Muscle of back (tissue), 11 donors: ENCODE results near the gene DNAH3. TPM values are rescaled to one million over a fixed set of nuclear protein-coding genes. Genes with fewer than 3 reads are reported as not detected.

Experiments used
- DNase-seq, 3 donors: peaks; one replicate each; pipeline versions ENCODE4 v3.0.0 to v3.0.0-alpha.2; 2013
- polyA plus RNA-seq, 10 donors: library from polyadenylated mRNA; unstranded; fragments of 120-200 nt; gene quantifications; one replicate each; pipeline ENCODE4 v1.2.1, GENCODE V29; 2013; ENCODE audit not compliant: insufficient read length in 10 of 10

The DNAH3 gene
- polyA plus RNA-seq, 10 donors, result 0.03 to 0.54 (median 0.25) TPM

- DNase-seq, result no peak
Observed at GRCh38 chr16:20942256-20942655, 208.4 kb downstream of the DNAH3 start.

- no peak for DNase-seq
Observed at GRCh38 chr16:20941636-20941926, 209.1 kb downstream of the DNAH3 start.

- DNase-seq, result no peak
Observed at GRCh38 chr16:20940871-20941635, 209.6 kb downstream of the DNAH3 start.

- DNase-seq, result no peak
Observed at GRCh38 chr16:20939611-20940010, 211.0 kb downstream of the DNAH3 start.

GRCh38 chr16:20938426-20938825, 212.2 kb downstream of the DNAH3 start:
- no peak for DNase-seq

- no peak for DNase-seq
Observed at GRCh38 chr16:20937736-20938135, 212.9 kb downstream of the DNAH3 start.

GRCh38 chr16:20933589-20933988, 217.1 kb downstream of the DNAH3 start:
- no peak for DNase-seq

- DNase-seq, result no peak
Observed at GRCh38 chr16:20931066-20931600, 219.5 kb downstream of the DNAH3 start.

- no peak for DNase-seq
Observed at GRCh38 chr16:20930365-20930690, 220.3 kb downstream of the DNAH3 start.

GRCh38 chr16:20929676-20930364, 220.8 kb downstream of the DNAH3 start:
- peak in 1 of 3 donors; percentile 31 for DNase-seq

- peak in 1 of 3 donors; percentile 59 for DNase-seq
Observed at GRCh38 chr16:20928774-20929411, 221.8 kb downstream of the DNAH3 start.

GRCh38 chr16:20925751-20926150, 224.9 kb downstream of the DNAH3 start:
- no peak for DNase-seq

GRCh38 chr16:20923876-20924275, 226.8 kb downstream of the DNAH3 start:
- no peak for DNase-seq

GRCh38 chr16:20920799-20921198, 229.8 kb downstream of the DNAH3 start:
- DNase-seq, result no peak

- DNase-seq, result no peak
Observed at GRCh38 chr16:20920091-20920490, 230.6 kb downstream of the DNAH3 start.

- peak in 1 of 3 donors; percentile 30 for DNase-seq
Observed at GRCh38 chr16:20918486-20919239, 232.0 kb downstream of the DNAH3 start.

GRCh38 chr16:20916942-20917341, 233.7 kb downstream of the DNAH3 start:
- no peak for DNase-seq

- DNase-seq, result no peak
Observed at GRCh38 chr16:20916289-20916688, 234.4 kb downstream of the DNAH3 start.

- no peak for DNase-seq
Observed at GRCh38 chr16:20911361-20911760, 239.3 kb downstream of the DNAH3 start.

- DNase-seq, result peak; percentile 46 to 78 (median 63)
Observed at GRCh38 chr16:20910781-20911321, 239.8 kb downstream of the DNAH3 start.

GRCh38 chr16:20906341-20907255, 244.0 kb downstream of the DNAH3 start:
- DNase-seq, result peak; percentile 71 to 85 (median 84)
